ENCODE results near the gene SERTAD2.

The SERTAD2 gene

GRCh38 chr2:64615844-64616536 is 37.7 kb downstream of the SERTAD2 start:
- no peak for TF ChIP-seq ZFX (IDR thresholded peaks at IDR 0.05)
- no peak for TF ChIP-seq CTCF (conservative IDR thresholded peaks at IDR 0.05)
- H3K27ac ChIP-seq = no peak overlapping the region

- no peak overlapping the region for H3K27ac ChIP-seq
These were observed 38.4 kb downstream of the SERTAD2 start for GRCh38 chr2:64615192-64615763.

GRCh38 chr2:64613276-64613675 is 40.4 kb downstream of the SERTAD2 start:
- H3K27ac ChIP-seq = no peak overlapping the region
- TF ChIP-seq ZFX (IDR thresholded peaks at IDR 0.05) (no peak), CTCF (conservative IDR thresholded peaks at IDR 0.05) (no peak)

More at GRCh38 chr2:64615192-64615763, 38.4 kb downstream of the SERTAD2 start:
- TF ChIP-seq CTCF (conservative IDR thresholded peaks at IDR 0.05) (no peak), ZFX (IDR thresholded peaks at IDR 0.05) (no peak)

- no peak for TF ChIP-seq CTCF (conservative IDR thresholded peaks at IDR 0.05)
- TF ChIP-seq ZFX (IDR thresholded peaks at IDR 0.05) = no peak
These were observed 41.0 kb downstream of the SERTAD2 start for GRCh38 chr2:64612575-64613195.

GRCh38 chr2:64610316-64610855 is 43.3 kb downstream of the SERTAD2 start:
- TF ChIP-seq CTCF (conservative IDR thresholded peaks at IDR 0.05) (no peak), ZFX (IDR thresholded peaks at IDR 0.05) (no peak)
- H3K27ac ChIP-seq = no peak overlapping the region

More at GRCh38 chr2:64612575-64613195, 41.0 kb downstream of the SERTAD2 start:
- no peak overlapping the region for H3K27ac ChIP-seq

- no peak overlapping the region for H3K27ac ChIP-seq
These were observed 43.8 kb downstream of the SERTAD2 start for GRCh38 chr2:64609942-64610281.

More at GRCh38 chr2:64609942-64610281, 43.8 kb downstream of the SERTAD2 start:
- TF ChIP-seq ZFX (IDR thresholded peaks at IDR 0.05) (no peak), CTCF (conservative IDR thresholded peaks at IDR 0.05) (no peak)

Data from C4-2B (cell line).